Fibroblast of pulmonary artery (primary cell): Measurements from ENCODE around the gene TARS2.

Source experiments
- DNase-seq: peaks from one replicate; pipeline ENCODE4 v3.0.0-alpha.2; 2010; ENCODE audit warnings: low read depth
- H3K4me3 ChIP-seq: replicated peaks from 2 replicates; pipeline ENCODE4 v1.5.1; 2011; ENCODE audit warnings: low read depth, mild to moderate bottlenecking, control low read depth, low read length, moderate library complexity
- CTCF ChIP-seq: IDR thresholded peaks from 2 replicates; pipeline ENCODE4 v1.5.1; 2011; ENCODE audit warnings: mild to moderate bottlenecking, control low read depth, low read length, inconsistent platforms; ENCODE audit errors: missing control alignments

The TARS2 gene

GRCh38 chr1:150551051-150551783 is 64.0 kb downstream of the TARS2 start:
- no peak for TF ChIP-seq CTCF
- H3K4me3 ChIP-seq = no peak overlapping the region
- peak; percentile 34 for DNase-seq

- DNase-seq = no peak
- no peak for TF ChIP-seq CTCF
- no peak overlapping the region for H3K4me3 ChIP-seq
Observed at GRCh38 chr1:150551784-150552127, 64.5 kb downstream of the TARS2 start.

DNA sequence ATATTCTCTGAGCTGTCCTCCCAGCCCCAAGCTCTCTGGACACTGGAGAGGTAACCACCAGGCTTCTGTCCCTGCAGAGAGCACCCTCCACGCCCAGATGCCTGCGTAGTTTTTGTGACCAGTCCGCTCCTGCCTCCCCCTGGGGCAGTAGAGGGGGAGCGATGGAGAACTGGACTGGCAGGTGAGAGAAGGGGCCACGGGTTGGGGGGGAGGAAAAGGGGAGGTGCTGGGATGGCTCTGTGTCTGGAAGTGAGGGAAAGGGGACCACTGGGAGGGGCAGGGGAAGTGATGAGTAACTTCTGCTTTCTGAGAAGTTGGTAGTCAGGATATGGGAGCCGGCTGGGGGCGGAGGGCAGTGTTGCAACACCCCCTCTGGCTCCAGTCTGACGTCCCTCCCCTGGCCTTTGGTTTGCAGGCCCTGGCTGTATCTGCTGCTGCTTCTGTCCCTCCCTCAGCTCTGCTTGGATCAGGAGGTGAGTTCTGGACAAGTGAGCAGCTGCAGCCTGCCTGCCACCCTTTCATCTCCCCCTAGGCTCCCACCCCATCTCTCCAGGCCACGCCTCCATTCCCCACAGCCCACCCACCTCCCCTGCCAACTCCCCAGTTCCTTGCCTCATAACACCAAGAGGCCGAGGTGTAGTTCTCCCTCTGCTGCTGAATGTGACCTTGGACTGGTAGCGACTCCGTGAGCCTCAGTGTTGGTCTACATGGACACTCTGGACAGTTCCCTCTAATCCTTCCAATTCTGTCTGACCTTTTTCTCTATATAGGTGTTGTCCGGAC is 65.1 kb downstream of the TARS2 start:
- DNase-seq = peak; percentile 98
- TF ChIP-seq CTCF = no peak

DNA sequence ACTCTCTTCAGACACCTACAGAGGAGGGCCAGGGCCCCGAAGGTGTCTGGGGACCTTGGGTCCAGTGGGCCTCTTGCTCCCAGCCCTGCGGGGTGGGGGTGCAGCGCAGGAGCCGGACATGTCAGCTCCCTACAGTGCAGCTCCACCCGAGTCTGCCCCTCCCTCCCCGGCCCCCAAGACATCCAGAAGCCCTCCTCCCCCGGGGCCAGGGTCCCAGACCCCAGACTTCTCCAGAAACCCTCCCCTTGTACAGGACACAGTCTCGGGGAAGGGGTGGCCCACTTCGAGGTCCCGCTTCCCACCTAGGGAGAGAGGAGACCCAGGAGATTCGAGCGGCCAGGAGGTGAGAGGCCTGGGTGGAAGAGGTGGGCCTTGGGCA is 65.7 kb downstream of the TARS2 start:
- no peak for DNase-seq
- H3K4me3 ChIP-seq = no peak overlapping the region
- TF ChIP-seq CTCF = no peak

More for the DNA sequence above, 65.1 kb downstream of the TARS2 start:
- H3K4me3 ChIP-seq = no peak overlapping the region

- no peak for TF ChIP-seq CTCF
- no peak overlapping the region for H3K4me3 ChIP-seq
- DNase-seq = no peak
Observed at GRCh38 chr1:150553392-150554085, 66.3 kb downstream of the TARS2 start.

DNA sequence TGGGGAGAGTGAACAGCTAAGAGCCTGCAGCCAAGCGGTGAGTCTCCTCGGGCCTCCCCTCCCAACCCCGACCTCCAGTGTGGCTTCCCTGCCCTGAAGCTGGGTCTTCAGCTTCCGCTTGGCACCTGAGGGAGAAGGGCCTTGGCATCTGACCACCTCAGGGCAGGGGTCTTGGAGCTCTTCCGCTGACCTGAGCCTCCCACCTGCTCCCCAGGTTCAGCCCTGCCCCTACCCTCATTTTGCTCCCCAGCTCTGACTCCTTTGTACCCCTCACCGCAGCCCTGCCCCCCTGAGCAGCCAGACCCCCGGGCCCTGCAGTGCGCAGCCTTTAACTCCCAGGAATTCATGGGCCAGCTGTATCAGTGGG is 66.8 kb downstream of the TARS2 start:
- H3K4me3 ChIP-seq = no peak overlapping the region
- DNase-seq = no peak
- no peak for TF ChIP-seq CTCF
